Muscle layer of duodenum (tissue), 2 donors: ENCODE data around the gene LIAS.
"Not testable (repeated sequence)": the region's sequence is repeated elsewhere in the genome, so short reads cannot be mapped to it uniquely, and the experiment has no call there.

Experiments
- H3K27ac ChIP-seq: one replicate; pipeline ENCODE4 v1.7.0; 2013; ENCODE audit warnings: mild to moderate bottlenecking, low read length
- H3K27me3 ChIP-seq: one replicate; pipeline ENCODE4 v1.7.0; 2013; ENCODE audit warnings: low read depth, mild to moderate bottlenecking, control low read depth, low read length
- H3K36me3 ChIP-seq, 2 donors: one replicate each; pipeline ENCODE4 v1.7.0; 2013; ENCODE audit warnings: low read length in 2 of 2, control low read depth in 1 of 2, mild to moderate bottlenecking in 1 of 2; ENCODE audit not compliant: insufficient read depth in 2 of 2, control insufficient read depth in 1 of 2
- H3K4me1 ChIP-seq, 2 donors: one replicate each; pipeline ENCODE4 v1.7.0; 2013; ENCODE audit warnings: low read length in 2 of 2, mild to moderate bottlenecking in 2 of 2, control low read depth in 1 of 2, moderate library complexity in 1 of 2; ENCODE audit not compliant: insufficient read depth in 2 of 2, control insufficient read depth in 1 of 2
- H3K4me3 ChIP-seq, 2 donors: one replicate each; pipeline ENCODE4 v1.7.0; 2013; ENCODE audit warnings: low read length in 2 of 2, low read depth in 1 of 2, mild to moderate bottlenecking in 1 of 2
- H3K9me3 ChIP-seq, 2 donors: one replicate each; pipeline ENCODE4 v1.7.0; 2013; ENCODE audit warnings: low read length in 2 of 2, control low read depth in 1 of 2, mild to moderate bottlenecking in 1 of 2; ENCODE audit not compliant: control insufficient read depth in 1 of 2
- donor health status: healthy.

Gene LIAS

DNA sequence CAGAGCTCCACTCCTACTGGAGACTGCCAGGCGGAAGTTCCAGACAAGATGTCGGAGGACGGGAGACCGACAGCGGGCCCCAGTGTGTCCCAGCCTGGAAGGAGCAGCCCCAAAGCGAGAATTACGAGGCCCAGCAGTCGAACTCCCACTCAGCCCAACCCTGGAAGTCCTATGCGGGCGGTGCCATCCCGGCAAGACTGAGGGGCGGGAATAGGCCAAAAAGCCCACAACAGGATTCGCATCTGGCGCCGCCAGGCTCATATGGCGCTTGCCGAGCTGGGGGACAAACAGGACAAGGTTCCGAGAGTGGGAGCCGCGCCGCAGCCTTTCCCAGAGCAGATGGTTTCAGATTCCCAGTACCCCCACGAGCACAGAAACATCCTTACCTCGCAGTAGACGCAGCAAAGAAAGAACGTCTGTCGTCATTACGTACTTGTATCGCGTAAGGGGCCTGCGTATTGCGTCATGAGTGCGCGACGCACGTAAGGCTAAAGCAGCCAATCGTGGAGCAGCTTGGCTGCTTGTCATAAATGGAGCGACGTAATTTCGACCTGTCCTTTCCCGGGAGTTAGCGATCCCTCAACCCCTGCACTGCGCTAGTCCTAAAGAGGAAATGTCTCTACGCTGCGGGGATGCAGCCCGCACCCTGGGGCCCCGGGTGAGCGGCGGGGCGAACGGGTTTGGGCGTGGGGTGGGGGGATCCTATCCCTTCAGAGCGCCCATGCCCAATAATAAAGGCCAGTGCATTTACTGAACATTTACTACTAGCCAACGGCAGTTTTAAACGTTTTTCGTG lies at the start of gene LIAS, which contains the start of gene RPL9:
Gene LIAS, plus strand, starts transcription at position 552 of the 796 bp plus-strand sequence. Its CDS starts 62 bp downstream, at position 614.
Gene RPL9, minus strand, starts transcription at position 418 of the 796 bp plus-strand sequence. CDS start 483 bp downstream, outside the sequence.
- Histone ChIP-seq H3K27ac (peak within 1 kb of the TSS; percentile 98), H3K27me3 (no peaks in the 10 kb centered on the region), H3K4me1 (peaks cover 3 to 25% of the 10 kb centered on the region in 2 donors), H3K4me3 (peak within 1 kb of the TSS; percentile 78 to 97), H3K9me3 (no peaks in the 10 kb centered on the region), H3K36me3 (peaks cover 35 to 54% of the 10 kb centered on the region in 2 donors)

GRCh38 chr4:39410415-39410814 lies 48.4 kb upstream of the LIAS start:
- Histone ChIP-seq H3K4me1 (no peaks in the 10 kb centered on the region), H3K36me3 (no peaks in the 10 kb centered on the region), H3K4me3 (no peak overlapping the region), H3K9me3 (no peaks in the 10 kb centered on the region), H3K27ac (no peak overlapping the region), H3K27me3 (no peaks in the 10 kb centered on the region)

DNA sequence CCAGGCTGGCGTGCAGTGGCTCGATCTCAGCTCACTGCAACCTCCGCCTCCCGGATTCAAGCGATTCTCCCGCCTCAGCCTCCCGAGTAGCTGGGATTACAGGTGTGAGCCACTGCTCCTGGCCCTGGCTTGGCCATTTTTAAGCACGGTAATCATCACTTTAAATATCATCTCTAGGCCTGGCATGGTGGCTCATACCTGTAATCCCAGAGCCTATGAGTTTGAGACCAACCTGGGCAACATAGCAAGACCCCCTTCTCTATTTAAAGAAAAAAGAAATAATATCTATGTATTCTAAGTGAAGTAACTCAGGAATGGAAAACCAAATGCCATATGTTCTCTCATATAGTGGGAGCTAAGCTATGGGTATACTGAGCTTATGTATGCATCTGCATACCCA lies 47.3 kb upstream of the LIAS start:
- not testable (repeated sequence) for H3K4me1 ChIP-seq, H3K36me3 ChIP-seq, H3K27ac ChIP-seq, H3K27me3 ChIP-seq, H3K9me3 ChIP-seq, H3K4me3 ChIP-seq

DNA sequence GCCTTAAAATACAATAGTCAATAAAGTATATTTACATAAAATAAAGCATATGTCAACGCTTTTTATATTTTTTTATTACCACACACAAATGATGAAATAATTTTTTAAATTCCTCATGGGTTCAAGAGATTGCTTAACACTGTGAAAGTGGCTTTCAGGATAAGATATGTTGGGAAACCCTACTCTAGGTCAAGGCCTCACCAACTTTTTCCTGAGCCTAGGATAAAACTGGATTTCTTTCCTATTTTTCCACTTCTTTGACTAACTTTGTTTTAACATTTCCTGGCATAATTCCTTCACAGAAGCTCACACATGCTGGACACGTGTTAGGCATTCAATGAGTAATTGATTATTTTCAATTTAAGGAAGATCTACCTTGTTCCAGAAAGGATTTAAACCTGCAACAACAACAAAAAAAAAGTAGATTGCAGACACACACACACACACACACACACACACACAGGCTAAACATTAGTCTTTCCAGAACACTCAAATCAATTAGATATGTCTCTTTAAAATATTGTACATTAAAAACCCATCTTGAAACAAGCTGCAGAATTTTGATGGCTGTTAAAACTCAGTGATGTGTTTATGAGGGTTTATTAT lies 43.1 kb upstream of the LIAS start:
- Histone ChIP-seq H3K9me3 (no peaks in the 10 kb centered on the region), H3K36me3 (no peaks in the 10 kb centered on the region), H3K27me3 (no peaks in the 10 kb centered on the region), H3K4me3 (no peak overlapping the region), H3K27ac (no peak overlapping the region), H3K4me1 (no peaks in the 10 kb centered on the region)

GRCh38 chr4:39422247-39422646 lies 36.6 kb upstream of the LIAS start:
- no peak overlapping the region for H3K27ac ChIP-seq

GRCh38 chr4:39425297-39425696 lies 33.6 kb upstream of the LIAS start:
- H3K27ac ChIP-seq, H3K36me3 ChIP-seq, H3K4me3 ChIP-seq, H3K27me3 ChIP-seq, H3K4me1 ChIP-seq, H3K9me3 ChIP-seq: not testable (repeated sequence)

More at GRCh38 chr4:39422247-39422646, 36.6 kb upstream of the LIAS start:
- H3K4me3 ChIP-seq: no peak overlapping the region
- no peaks in the 10 kb centered on the region for H3K4me1 ChIP-seq
- no peaks in the 10 kb centered on the region for H3K27me3 ChIP-seq
- no peaks in the 10 kb centered on the region for H3K9me3 ChIP-seq
- no peaks in the 10 kb centered on the region for H3K36me3 ChIP-seq

- no peaks in the 10 kb centered on the region for H3K36me3 ChIP-seq
- no peak overlapping the region for H3K4me3 ChIP-seq
- H3K4me1 ChIP-seq: no peaks in the 10 kb centered on the region
- H3K9me3 ChIP-seq: no peaks in the 10 kb centered on the region
- H3K27me3 ChIP-seq: no peaks in the 10 kb centered on the region
- no peak overlapping the region for H3K27ac ChIP-seq
Observed at GRCh38 chr4:39426728-39427127, 32.1 kb upstream of the LIAS start.

- Histone ChIP-seq H3K36me3 (no peaks in the 10 kb centered on the region), H3K9me3 (no peaks in the 10 kb centered on the region), H3K27me3 (no peaks in the 10 kb centered on the region), H3K4me1 (no peaks in the 10 kb centered on the region), H3K4me3 (no peak overlapping the region), H3K27ac (no peak overlapping the region)
Observed at GRCh38 chr4:39427520-39428114, 31.2 kb upstream of the LIAS start.

DNA sequence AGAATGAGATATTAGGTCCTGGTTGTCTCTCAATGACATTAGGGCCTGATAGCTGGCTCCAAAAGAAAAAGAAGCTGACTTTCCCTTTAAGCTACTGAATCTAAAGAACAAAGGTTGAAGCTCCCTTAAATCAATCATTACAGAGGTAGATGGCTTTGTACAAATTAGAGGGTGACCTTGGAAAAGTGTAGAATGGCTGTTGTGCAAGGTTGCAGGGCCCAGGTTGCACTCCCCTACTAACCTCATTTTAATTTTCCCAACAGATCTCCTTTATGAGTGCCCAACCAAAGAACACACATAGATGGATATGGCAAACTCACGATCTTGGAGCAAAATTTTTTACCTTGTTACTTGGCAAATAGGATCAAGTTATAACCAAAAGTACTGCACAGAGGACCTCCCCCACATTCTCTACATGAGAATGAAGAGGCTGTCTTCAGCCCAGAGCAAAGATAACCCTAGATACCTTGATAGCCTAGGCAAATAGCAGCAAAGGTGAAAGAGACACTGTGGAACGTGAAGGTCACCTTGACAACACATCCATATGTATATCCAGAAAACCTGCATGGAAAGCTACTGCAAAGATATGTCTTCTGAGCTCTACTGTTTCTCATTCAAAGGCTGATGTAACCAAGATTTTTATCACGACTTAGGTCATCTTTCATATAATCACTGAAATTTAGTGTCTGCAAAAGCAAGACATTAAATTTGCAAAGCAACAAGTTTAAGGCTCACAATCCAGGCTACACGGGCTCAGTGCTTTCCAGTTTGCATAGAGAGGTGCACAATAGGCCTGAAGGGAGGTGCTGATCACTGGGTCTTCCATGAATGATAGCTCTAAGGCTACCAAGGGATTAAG lies 29.2 kb upstream of the LIAS start:
- H3K4me1 ChIP-seq: no peaks in the 10 kb centered on the region
- H3K4me3 ChIP-seq: no peak overlapping the region
- H3K27me3 ChIP-seq: no peaks in the 10 kb centered on the region
- no peaks in the 10 kb centered on the region for H3K9me3 ChIP-seq
- no peaks in the 10 kb centered on the region for H3K36me3 ChIP-seq
- no peak overlapping the region for H3K27ac ChIP-seq

DNA sequence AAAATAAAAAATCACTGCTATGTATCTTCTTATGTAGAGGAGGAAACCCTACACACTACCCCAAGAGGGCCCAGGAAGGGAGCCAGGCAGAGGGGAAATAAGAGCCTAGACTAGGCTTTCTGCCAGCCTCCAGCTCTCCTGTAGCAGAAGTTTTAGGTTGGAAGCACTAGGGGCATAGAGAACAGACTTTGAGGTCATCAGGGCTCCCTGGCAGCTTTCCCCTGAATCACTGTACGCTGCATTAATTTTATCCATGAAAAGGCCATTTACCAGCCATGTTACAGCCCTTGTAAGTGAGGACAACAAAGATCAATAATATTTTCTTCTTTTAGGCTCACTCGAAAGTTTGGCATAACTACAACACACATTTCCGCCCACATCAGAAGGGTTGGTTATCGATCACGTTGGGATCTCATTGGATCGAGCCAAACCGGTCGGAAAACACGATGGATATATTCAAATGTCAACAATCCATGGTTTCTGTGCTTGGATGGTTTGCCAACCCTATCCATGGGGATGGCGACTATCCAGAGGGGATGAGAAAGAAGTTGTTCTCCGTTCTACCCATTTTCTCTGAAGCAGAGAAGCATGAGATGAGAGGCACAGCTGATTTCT lies 24.9 kb upstream of the LIAS start:
- Histone ChIP-seq H3K4me3 (no peak overlapping the region), H3K4me1 (no peaks in the 10 kb centered on the region), H3K27me3 (no peaks in the 10 kb centered on the region), H3K27ac (no peak overlapping the region), H3K9me3 (no peaks in the 10 kb centered on the region), H3K36me3 (no peaks in the 10 kb centered on the region)
